ENCODE data around the gene DCAF11.
A peak's percentile ranks its signal among the peaks of the same experiment; 100 is the strongest.

DCAF11 gene

DNA sequence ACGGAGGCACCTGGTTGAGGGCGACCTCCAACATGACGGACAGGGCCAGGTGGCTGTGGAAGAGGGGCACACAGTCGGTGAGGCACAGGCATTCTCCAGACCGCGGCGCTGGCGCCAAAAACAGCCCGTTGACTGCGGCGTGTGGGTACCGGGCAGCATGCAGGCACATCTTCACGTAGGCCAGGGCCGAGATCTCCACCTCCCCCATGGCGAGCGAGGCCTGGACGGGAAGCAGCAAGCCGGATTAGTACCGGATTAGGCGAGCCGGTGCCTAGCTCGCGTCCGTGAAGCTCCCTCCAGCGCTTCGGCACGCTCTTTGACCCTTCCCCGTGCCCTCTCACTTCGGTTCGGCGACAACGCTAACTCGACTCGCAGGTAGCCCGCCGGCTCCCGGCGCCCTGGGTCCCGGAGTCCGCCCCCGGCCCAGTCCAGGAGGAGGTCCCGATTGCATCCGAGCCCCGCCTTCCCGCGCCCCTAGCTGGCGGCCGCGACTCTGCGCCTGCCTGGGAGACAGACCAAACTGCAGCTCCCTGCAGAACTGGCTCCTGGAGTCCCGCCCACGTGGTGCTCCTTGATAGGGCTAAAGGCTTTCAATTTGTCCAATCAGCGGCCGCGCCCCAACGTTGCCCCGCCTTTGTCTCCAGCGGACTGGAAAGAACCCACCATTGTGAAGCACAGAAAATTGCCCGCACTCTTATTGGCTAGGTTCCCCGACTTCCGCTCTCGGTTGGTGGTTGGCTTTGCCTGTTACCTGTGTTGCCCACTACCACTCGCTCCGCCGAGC is 26.7 kb downstream of the DCAF11 start, which contains the start of gene EMC9:
EMC9 (minus strand) TSS at position 495 of the 784 bp plus-strand sequence; CDS start at position 208, 287 bp downstream.
- peak; percentile 100 for DNase-seq

DNA sequence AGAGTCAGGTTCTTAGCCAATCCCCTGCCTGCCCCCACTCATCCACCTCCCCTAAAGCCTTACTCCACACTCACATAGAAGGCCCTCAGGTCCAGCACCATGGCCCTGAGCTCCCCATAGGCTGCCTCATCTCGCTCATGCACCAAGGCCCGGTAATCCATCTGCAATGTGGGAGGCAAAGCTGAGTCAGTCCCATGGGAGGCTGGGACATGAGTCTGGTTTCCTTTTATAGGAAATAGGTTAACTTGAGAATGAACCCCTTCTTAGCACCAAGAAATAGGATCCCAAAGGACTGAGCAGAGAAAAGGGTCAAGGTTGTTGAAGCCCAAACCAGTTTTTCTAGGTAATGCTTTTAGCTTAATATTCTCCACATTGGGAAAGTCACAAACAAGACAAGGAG is 28.9 kb downstream of the DCAF11 start:
- DNase-seq, result peak in 1 of 2 donors; percentile 24

DNA sequence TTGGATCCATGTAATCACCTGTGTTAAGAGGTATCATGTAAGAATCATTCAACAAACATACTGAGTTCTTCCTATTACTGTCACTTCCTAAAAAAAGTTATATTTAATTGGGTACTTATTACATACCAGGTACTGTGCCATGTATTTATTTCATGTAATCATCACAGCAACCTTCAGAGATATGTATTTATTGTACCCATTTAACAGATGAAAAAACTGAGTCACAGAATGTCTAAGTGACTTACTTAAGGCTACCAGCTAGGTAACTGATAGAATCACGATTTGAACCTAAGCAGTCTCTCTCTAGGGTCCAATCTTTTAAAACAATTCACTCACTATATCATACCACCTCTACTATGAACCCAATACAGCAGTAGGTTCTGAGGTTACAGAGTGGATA is 29.9 kb downstream of the DCAF11 start:
- no peak for DNase-seq

DNA sequence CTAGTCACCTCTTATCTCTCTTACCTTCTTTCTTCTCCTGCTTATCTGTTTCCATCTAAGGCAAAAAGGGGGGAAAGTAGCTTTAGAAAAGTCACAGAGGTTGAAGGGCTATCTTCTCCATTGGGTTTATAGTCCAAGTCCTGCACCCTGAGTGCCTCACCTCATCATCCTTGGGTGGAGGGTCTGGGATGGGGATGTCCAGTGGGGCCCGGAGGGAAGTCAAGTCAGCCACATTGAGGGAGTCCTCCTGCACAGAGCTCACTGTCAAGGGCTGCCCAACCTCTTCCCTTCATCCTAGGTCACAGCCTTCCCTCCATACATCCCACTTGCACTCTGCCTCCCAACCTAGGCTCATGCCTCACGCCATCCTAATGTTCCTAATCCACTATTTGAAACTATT is 30.6 kb downstream of the DCAF11 start:
- no peak for DNase-seq

DNA sequence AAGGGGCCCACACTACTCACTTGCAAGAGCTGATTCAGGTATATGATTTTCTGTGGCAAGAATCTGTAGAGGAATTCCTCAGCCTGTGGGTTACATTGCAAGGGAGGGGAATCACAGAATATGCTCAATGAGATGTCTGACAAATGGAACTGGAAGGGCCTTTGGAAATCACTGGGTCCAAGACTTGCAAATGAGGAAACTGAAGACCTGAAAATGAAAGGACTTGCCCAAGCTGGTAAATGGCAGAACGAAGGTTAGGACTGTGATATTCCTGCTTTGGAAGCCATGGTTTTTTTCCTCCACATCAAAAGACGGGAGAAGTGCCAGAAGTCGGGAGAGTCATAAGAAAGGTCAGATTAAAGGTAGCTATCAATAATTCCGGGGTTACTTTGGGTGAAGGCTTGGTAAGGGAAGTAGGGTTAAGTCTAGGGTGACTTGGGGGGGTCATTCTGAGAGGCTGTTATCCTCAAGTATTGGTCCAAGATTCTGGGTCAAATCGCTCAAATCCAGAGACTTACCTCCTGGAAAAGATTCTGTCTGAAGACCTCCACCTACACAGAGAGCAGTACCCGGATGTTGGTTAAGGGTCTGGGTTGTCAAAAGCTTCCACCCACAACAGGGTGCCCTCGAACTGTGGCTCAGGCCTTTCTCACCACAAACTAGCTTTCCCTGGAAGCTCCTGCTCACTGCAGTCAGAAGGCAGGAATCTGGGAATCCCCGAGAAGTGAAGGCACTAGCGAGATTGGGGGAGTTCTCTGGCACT is 31.3 kb downstream of the DCAF11 start:
- DNase-seq, result peak; percentile 24 to 39

DNA sequence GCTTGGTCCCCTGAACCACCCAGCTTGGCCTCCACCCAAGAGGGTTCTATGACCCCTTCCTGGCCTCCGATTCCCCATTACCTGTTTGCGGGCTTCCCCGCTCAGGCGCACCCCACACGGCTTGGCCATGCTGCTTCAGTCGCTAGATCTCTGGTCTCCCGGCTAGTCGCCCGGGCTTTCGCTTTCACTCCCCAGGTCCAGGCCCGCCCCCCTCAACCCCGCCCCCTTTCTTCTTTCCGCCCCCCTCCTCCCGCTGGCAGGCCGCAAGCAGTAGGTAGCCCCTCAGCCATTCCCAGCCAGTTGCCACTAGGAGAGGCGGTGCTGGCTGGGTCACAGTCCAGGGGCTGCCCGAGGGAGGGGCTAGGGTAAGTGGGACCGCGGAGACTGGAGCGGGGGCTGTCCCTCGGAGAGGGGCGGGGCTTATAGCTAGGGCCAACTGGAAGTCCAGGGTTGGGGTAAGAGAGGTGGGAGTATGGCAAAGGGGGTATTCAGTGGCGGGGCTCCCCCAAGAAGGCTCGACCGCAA is 31.9 kb downstream of the DCAF11 start, which contains the start of gene PSME2:
PSME2 (minus strand) TSS at position 158 of the 525 bp plus-strand sequence; CDS start at position 129, 29 bp downstream.
- peak; percentile 88 to 96 for DNase-seq

DNA sequence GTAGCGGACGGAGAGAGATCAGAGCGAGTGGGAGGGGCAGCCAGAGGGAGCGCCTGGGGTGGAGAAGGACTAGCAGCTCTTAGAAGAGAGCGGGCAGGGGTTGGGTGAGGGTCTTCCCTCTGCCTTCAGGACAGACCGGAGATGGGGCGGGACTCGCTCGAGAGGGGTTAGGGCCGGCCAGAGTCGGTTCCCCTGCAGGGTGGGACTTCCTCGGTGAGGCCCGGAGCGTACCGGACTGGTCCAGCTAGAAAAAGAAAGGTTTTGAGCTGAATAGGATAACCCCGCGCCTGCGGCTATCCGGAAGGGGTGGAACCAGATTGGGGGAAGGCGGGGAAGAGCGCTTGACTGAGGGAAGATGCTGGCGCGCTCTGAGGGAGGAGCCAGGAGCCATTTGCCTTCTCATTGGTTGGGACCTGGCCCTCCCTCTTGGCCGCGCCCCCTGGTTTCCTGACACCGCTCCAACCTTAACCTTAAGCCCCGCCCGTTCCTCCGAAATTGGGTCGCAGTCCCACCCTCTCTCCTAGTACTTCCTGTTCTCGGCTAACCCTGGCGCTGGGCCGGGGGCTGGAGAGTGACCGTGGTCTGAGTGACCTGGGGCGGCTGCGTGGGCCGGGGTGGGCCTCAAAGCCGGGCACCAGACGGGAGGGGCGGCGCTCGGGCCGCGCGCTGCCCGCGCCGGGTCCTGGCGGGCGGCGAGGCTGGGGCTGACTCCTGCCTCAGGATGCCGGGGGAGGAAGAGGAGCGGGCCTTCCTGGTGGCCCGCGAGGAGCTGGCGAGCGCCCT is 32.6 kb downstream of the DCAF11 start, which contains the start of gene RNF31:
RNF31 (plus strand) TSS at position 521 of the 783 bp plus-strand sequence; CDS start at position 722, 201 bp downstream.
- peak; percentile 99 for DNase-seq

DNA sequence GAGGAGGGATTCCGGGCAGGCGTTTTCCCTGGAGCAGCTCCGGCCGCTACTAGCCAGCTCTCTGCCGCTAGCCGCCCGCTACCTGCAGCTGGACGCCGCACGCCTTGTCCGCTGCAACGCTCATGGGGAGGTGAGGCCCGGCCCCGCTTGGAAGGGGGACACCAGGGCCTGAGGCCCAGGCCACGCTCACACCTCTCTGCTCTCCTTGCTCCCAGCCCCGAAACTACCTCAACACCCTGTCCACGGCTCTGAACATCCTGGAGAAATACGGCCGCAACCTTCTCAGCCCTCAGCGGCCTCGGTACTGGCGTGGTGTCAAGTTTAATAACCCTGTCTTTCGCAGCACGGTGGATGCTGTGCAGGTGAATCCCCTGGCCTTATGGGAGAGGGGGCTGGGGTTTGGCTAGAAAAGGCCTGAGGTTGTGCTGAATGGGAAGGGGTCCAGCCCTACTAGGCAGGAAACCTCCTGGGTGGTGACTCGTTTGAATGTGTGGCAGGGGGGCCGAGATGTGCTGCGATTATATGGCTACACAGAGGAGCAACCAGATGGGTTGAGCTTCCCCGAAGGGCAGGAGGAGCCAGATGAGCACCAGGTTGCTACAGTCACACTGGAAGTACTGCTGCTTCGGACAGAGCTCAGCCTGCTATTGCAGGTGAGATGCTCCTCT is 33.3 kb downstream of the DCAF11 start:
- no peak for DNase-seq

DNA sequence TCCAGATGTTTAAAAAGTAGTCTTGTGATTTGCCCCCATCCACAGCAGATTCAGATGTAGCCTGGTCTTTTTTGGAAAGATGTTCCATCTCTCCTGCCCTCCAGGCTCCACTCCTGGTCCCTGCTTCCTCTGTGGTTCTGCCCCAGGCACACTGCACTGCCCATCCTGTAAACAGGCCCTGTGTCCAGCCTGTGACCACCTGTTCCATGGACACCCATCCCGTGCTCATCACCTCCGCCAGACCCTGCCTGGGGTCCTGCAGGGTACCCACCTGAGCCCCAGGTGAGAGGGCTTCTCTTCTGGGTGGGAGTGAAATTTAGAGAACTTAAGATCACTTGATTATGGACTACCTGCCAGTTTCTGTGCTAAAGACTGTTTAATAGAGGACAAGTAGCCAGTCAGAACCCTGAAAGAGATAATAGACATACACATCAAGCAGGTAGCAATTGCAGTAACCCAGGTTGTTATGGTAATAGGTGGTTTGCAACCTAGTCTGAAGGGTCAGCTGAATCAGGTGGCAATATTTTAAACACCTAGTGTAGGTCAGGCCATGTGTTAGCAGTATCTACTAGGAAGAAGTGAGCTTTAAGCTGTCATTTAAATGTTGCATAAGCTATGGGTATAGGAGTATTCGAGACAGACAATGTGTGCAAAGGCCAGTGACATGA is 34.9 kb downstream of the DCAF11 start:
- no peak for DNase-seq

DNA sequence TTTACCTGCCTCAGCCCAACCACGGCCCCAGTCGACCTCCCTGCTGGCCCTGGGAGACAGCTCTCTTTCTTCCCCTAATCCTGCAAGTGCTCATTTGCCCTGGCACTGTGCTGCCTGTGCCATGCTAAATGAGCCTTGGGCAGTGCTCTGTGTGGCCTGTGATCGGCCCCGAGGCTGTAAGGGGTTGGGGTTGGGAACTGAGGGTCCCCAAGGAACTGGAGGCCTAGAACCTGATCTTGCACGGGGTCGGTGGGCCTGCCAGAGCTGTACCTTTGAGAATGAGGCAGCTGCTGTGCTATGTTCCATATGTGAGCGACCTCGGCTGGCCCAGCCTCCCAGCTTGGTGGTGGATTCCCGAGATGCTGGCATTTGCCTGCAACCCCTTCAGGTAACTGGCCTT is 35.5 kb downstream of the DCAF11 start:
- no peak for DNase-seq

DNA sequence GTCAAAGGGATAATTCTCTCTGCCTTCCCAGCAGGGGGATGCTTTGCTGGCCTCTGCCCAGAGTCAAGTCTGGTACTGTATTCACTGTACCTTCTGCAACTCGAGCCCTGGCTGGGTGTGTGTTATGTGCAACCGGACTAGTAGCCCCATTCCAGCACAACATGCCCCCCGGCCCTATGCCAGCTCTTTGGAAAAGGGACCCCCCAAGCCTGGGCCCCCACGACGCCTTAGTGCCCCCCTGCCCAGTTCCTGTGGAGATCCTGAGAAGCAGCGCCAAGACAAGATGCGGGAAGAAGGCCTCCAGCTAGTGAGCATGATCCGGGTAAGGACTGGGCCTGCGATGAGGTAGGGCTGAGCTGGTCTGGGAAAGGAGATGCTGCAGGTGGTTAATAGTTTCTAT is 36.0 kb downstream of the DCAF11 start:
- DNase-seq, result no peak

DNA sequence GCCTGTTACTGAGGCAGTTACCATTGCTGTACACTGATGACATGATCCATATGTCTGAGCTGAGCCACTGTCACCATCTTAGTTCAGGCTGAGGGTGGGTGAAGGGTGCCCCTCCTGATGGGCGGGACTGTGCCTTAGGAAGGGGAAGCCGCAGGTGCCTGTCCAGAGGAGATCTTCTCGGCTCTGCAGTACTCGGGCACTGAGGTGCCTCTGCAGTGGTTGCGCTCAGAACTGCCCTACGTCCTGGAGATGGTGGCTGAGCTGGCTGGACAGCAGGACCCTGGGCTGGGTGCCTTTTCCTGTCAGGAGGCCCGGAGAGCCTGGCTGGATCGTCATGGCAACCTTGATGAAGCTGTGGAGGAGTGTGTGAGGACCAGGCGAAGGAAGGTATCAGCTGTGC is 36.4 kb downstream of the DCAF11 start:
- DNase-seq, result no peak

DNA sequence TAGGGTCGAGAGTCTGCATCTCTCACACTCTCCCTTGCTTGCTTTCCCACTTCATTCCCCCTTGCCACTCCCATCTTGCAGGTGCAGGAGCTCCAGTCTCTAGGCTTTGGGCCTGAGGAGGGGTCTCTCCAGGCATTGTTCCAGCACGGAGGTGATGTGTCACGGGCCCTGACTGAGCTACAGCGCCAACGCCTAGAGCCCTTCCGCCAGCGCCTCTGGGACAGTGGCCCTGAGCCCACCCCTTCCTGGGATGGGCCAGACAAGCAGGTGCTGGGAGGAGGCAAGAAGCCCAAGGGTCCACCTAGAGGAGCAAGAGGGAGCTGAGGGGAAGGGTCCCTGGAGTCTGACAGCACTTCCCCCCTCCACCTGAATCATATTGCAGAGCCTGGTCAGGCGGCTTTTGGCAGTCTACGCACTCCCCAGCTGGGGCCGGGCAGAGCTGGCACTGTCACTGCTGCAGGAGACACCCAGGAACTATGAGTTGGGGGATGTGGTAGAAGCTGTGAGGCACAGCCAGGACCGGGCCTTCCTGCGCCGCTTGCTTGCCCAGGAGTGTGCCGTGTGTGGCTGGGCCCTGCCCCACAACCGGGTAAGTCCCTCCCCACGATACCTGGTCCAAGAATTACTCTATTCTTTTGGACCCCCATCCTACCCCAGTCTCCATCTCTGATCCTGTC is 37.0 kb downstream of the DCAF11 start:
- no peak for DNase-seq

DNA sequence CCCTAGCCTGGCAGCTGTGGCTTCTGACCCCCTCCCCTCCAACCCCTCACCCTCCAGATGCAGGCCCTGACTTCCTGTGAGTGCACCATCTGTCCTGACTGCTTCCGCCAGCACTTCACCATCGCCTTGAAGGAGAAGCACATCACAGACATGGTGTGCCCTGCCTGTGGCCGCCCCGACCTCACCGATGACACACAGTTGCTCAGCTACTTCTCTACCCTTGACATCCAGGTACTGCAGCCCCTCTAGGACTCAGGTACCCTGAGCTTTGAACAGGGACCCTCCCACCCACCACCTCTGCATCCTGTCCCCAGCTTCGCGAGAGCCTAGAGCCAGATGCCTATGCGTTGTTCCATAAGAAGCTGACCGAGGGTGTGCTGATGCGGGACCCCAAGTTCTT is 40.5 kb downstream of the DCAF11 start:
- no peak for DNase-seq

DNA sequence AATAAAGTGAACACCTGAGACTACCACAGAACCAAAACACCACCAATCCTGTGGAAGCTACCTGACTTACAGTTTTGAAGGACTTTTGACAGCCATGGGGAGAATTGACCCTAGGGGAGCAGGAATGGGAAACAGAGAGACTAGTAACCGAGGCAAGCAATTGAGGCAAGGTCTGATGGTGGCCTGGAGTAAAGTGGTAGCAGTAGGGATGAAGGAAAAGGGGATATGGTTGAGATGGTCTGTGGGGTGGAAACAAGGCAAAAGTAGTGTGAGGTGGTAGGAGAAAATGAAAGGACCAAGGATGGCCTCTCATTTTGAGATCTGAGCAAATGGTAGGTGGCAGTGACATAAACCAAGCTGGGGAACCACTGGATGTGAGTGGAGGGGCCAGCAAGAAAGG is 42.3 kb downstream of the DCAF11 start:
- DNase-seq, result no peak

DNA sequence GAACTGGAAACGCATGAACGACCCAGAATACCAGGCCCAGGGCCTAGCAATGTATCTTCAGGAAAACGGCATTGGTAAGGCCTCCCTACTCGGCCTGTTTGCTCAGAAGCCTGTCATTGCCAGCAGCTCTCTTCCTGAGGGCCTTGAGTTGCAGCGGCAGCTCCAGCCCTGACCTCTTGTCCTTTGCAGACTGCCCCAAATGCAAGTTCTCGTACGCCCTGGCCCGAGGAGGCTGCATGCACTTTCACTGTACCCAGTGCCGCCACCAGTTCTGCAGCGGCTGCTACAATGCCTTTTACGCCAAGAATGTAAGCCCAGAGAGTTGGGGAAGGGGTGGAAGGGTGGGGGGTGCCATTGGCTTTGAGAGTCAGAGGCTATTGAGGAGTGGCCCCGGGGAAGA is 42.8 kb downstream of the DCAF11 start:
- no peak for DNase-seq

DNA sequence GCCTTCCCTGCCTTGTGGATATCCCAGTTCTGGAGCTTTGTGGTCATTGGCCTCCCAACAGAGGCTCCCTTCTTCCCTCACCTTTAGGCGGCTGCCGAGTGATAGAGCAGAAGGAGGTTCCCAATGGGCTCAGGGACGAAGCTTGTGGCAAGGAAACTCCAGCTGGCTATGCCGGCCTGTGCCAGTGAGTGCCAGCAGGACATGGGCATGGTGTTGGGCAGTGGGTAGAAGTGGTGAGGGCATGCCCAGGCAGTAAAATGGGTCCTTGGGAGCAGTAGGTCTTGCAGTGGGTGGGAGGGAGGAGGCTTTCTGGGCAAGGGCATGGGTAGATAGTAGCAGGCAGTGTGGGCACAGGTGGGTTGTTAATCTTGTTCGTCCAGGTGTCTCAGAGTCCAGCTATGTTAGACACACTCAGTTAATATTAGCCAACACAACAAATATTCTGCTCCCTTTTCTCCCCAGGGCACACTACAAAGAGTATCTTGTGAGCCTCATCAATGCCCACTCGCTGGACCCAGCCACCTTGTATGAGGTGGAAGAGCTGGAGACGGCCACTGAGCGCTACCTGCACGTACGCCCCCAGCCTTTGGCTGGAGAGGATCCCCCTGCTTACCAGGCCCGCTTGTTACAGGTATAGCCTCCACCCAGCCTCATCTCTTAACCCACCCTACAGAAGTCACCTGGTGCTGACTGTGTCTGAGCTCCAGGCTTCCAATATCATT is 45.4 kb downstream of the DCAF11 start:
- DNase-seq, result no peak

DNA sequence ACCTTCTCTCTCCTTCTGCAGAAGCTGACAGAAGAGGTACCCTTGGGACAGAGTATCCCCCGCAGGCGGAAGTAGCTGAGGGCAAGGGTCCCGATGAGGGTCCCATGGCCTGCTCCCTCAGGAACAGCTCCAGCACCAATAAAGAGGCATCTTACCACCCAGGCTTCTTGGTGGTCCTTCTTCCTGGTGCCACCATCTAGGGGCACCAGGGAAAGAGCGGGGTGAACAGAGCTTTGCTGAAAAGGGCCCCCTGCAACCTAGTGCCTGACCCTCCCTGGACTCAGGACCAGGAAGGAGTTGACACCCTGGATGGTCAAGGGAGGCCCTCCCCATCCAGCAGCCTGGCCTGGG is 45.9 kb downstream of the DCAF11 start:
- DNase-seq, result no peak

DNA sequence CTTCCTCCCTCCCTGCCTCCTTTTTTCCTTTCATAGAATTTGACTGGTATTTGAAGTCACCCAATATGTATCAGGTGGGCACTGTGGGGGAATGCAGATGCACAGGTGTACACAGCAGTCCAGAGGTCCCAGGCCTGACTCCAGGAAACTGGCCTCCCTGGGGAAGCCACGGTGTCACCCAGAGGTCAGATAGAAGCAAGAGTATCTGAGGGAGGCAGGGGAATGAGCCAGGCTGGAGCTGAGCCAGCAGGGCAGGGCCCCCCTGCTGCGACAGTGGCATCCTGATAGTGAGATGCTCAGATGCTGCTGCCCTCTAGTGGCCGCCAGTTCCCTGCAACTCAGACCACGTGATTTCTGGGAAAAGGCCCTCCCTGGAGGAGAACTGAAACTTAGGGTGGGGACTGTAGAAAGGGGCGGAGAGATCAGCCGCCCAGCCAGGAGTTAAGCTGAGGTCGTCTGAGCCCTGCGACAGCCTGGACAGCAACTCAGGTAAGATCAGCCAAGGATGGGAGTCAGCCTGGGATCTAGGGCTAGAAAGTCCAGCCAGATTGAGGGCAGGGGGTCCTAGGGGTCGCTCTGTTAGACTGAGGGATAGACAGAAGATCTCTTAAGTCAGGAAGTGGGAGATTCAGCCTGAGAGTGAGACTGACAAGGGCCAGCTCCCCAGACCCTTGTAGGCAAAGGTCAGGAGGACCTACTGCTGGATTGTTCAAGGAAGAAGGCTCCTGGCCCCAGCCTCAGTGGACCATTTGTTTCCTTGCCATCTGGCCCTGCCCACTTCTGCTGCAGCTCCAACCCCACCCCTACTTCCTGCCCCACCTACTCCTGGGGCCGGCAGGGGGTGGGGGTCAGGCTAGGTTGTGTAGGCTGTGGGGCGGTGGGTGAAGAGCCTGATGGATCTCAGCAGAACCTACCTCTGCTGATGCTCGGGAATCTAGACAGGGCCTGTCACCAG is 46.5 kb downstream of the DCAF11 start, which contains the start of gene IRF9:
IRF9 (plus strand) TSS at position 416 of the 955 bp plus-strand sequence. CDS start 880 bp downstream, outside the sequence.
- DNase-seq, result peak; percentile 95 to 97
